GM19452 (cell line): ENCODE measurements around the gene C6orf136.

Source experiments
- ATAC-seq: cut with Tn5 transposase; IDR thresholded peaks from one replicate; pipeline ENCODE4 v1.9.1; 2021; ENCODE audit not compliant: unreplicated experiment

Gene C6orf136

GRCh38 chr6:30615958-30616810, 30.7 kb upstream of the C6orf136 start:
- ATAC-seq, result no peak

- peak; percentile 73 for ATAC-seq
Measured at GRCh38 chr6:30616811-30617564, 29.9 kb upstream of the C6orf136 start, which contains the start of gene PPP1R10. Gene PPP1R10, minus strand, starts transcription at chr6:30617243. Its CDS starts 7,299 bp downstream, at chr6:30609944.

- ATAC-seq, result peak; percentile 70
Measured at GRCh38 chr6:30617565-30618269, 29.2 kb upstream of the C6orf136 start, which contains the start of gene MRPS18B. Gene MRPS18B, plus strand, starts transcription at chr6:30617840. Its CDS starts 26 bp downstream, at chr6:30617866.

- no peak for ATAC-seq
Measured at GRCh38 chr6:30618270-30618797, 28.6 kb upstream of the C6orf136 start.

- ATAC-seq, result no peak
Measured at GRCh38 chr6:30619561-30619960, 27.4 kb upstream of the C6orf136 start.

- no peak for ATAC-seq
Measured at GRCh38 chr6:30625511-30625910, 21.4 kb upstream of the C6orf136 start.

- ATAC-seq, result peak; percentile 80
Measured at GRCh38 chr6:30626484-30627366, 20.2 kb upstream of the C6orf136 start, which contains the start of gene ATAT1. Gene ATAT1, plus strand, starts transcription at chr6:30626874.

- ATAC-seq, result no peak
Measured at GRCh38 chr6:30635834-30636233, 11.1 kb upstream of the C6orf136 start.

- ATAC-seq, result no peak
Measured at GRCh38 chr6:30640481-30640880, 6.5 kb upstream of the C6orf136 start.

GRCh38 chr6:30641048-30641447, 5.9 kb upstream of the C6orf136 start:
- ATAC-seq, result no peak

GRCh38 chr6:30643656-30644055, 3.3 kb upstream of the C6orf136 start:
- no peak for ATAC-seq

GRCh38 chr6:30644769-30645168, 2.2 kb upstream of the C6orf136 start:
- no peak for ATAC-seq

- ATAC-seq, result no peak
Measured at GRCh38 chr6:30645989-30646388, 944 bp upstream of the C6orf136 start.

GRCh38 chr6:30647242-30648116, 546 bp downstream of the C6orf136 start:
- no peak for ATAC-seq

GRCh38 chr6:30651143-30651542, 4.2 kb downstream of the C6orf136 start:
- ATAC-seq, result no peak

GRCh38 chr6:30654798-30655742, 8.1 kb downstream of the C6orf136 start:
- no peak for ATAC-seq

- ATAC-seq, result no peak
Measured at GRCh38 chr6:30655743-30656094, 8.8 kb downstream of the C6orf136 start.

- no peak for ATAC-seq
Measured at GRCh38 chr6:30656513-30656912, 9.6 kb downstream of the C6orf136 start.
